GM23338 (cell line): ENCODE data around the gene EFNB2. TPM values are rescaled to one million over a fixed set of nuclear protein-coding genes. Genes with fewer than 3 reads are reported as not detected.

Source experiments
- ATAC-seq: fragments of 200-7000 bp; cut with Tn5 transposase; 3 replicates; pipeline ENCODE4 v1.9.1; 2020
- DNase-seq: peaks from one replicate; pipeline ENCODE4 v3.0.0-alpha.2; 2015; ENCODE audit warnings: low spot score
- H2AFZ ChIP-seq: fragments of 200-600 bp; sonication (generic); 2 replicates; pipeline ENCODE4 v1.8.0; 2016; ENCODE audit warnings: antibody characterized with exemption, mild to moderate bottlenecking, moderate library complexity
- H3F3A ChIP-seq: fragments of 200-600 bp; sonication (generic); replicated peaks from 2 replicates; pipeline ENCODE4 v1.8.0; 2017; ENCODE audit warnings: antibody characterized with exemption, mixed run types, low read depth
- H3K27ac ChIP-seq: fragments of 200-600 bp; sonication (generic); 2 replicates; pipeline ENCODE4 v1.6.1; 2016; ENCODE audit warnings: low read depth
- H3K27me3 ChIP-seq: fragments of 200-600 bp; sonication (generic); 2 replicates; pipeline ENCODE4 v1.8.0; 2016; ENCODE audit warnings: mild to moderate bottlenecking, mixed run types, moderate library complexity; ENCODE audit not compliant: insufficient read depth
- H3K36me3 ChIP-seq: fragments of 200-600 bp; sonication (generic); 2 replicates; pipeline ENCODE4 v1.8.0; 2016; ENCODE audit warnings: mild to moderate bottlenecking; ENCODE audit not compliant: insufficient read depth
- H3K4me1 ChIP-seq: fragments of 200-600 bp; sonication (generic); 2 replicates; pipeline ENCODE4 v1.8.0; 2016; ENCODE audit warnings: mild to moderate bottlenecking, moderate library complexity; ENCODE audit not compliant: insufficient read depth
- H3K4me2 ChIP-seq: fragments of 200-600 bp; sonication (generic); 2 replicates; pipeline ENCODE4 v1.7.1; 2017; ENCODE audit warnings: mixed run types
- H3K4me3 ChIP-seq: fragments of 200-600 bp; sonication (generic); 2 replicates; pipeline ENCODE4 v1.6.1; 2016; ENCODE audit warnings: mixed run types
- H3K79me2 ChIP-seq: fragments of 200-600 bp; sonication (generic); replicated peaks from 2 replicates; pipeline ENCODE4 v1.8.0; 2017; ENCODE audit warnings: mild to moderate bottlenecking; ENCODE audit not compliant: insufficient read depth
- H3K9me2 ChIP-seq: fragments of 200-600 bp; sonication (generic); 2 replicates; pipeline ENCODE4 v1.8.0; 2017; ENCODE audit not compliant: insufficient read depth
- H4K20me1 ChIP-seq: fragments of 200-600 bp; sonication (generic); replicated peaks from 2 replicates; pipeline ENCODE4 v1.8.0; 2017; ENCODE audit warnings: mild to moderate bottlenecking; ENCODE audit not compliant: insufficient read depth
- H3K27ac Mint-ChIP-seq: 2 replicates; pipeline ENCODE4 v1.8.0; 2020; ENCODE audit warnings: inconsistent platforms, mild to moderate bottlenecking, moderate library complexity, mixed read lengths
- H3K27me3 Mint-ChIP-seq: 3 replicates; pipeline ENCODE4 v1.8.0; 2022; ENCODE audit warnings: low read depth, mild to moderate bottlenecking, moderate library complexity, mixed read lengths, inconsistent platforms; ENCODE audit not compliant: insufficient read depth, poor library complexity
- H3K36me3 Mint-ChIP-seq: 3 replicates; pipeline ENCODE4 v1.8.0; 2021; ENCODE audit warnings: low read depth, mild to moderate bottlenecking, inconsistent platforms, moderate library complexity, mixed read lengths
- H3K4me1 Mint-ChIP-seq: 3 replicates; pipeline ENCODE4 v1.8.0; 2020; ENCODE audit warnings: mild to moderate bottlenecking, inconsistent platforms, mixed read lengths
- H3K4me3 Mint-ChIP-seq: 3 replicates; pipeline ENCODE4 v1.8.0; 2021; ENCODE audit warnings: moderate library complexity, mild to moderate bottlenecking, inconsistent platforms, mixed read lengths
- H3K9me3 Mint-ChIP-seq: 3 replicates; pipeline ENCODE4 v1.8.0; 2020; ENCODE audit warnings: moderate library complexity, mild to moderate bottlenecking, inconsistent platforms, mixed read lengths
- CREB1 ChIP-seq: fragments of 250-450 bp; sonication (Bioruptor Pico); IDR thresholded peaks from 2 replicates; pipeline ENCODE4 v1.5.0; 2020; ENCODE audit warnings: low read depth, mild to moderate bottlenecking, moderate library complexity
- EZH2 ChIP-seq: fragments of 200-600 bp; sonication (generic); IDR thresholded peaks from one replicate; pipeline ENCODE4 v1.8.0; 2017; ENCODE audit warnings: antibody characterized with exemption, mild to moderate bottlenecking, low read depth; ENCODE audit not compliant: unreplicated experiment
- EZH2phosphoT487 ChIP-seq: fragments of 200-600 bp; sonication (generic); IDR thresholded peaks from one replicate; pipeline ENCODE4 v1.8.1; 2018; ENCODE audit warnings: antibody characterized with exemption; ENCODE audit not compliant: unreplicated experiment
- JUNB ChIP-seq: IDR thresholded peaks from one replicate; pipeline ENCODE4 v1.6.1; 2016; ENCODE audit warnings: antibody characterized with exemption; ENCODE audit not compliant: unreplicated experiment
- NANOG ChIP-seq: IDR thresholded peaks from 2 replicates; pipeline ENCODE4 v1.6.1; 2016; ENCODE audit warnings: antibody characterized with exemption, borderline replicate concordance
- POLR2AphosphoS5 ChIP-seq: IDR thresholded peaks from 2 replicates; pipeline ENCODE4 v1.6.1; 2016; ENCODE audit warnings: antibody characterized with exemption, low read depth
- STAT1 ChIP-seq: IDR thresholded peaks from one replicate; pipeline ENCODE4 v1.6.1; 2016; ENCODE audit warnings: antibody characterized with exemption; ENCODE audit not compliant: unreplicated experiment
- ZNF114 ChIP-seq: fragments of 250-450 bp; sonication (Bioruptor Pico); IDR thresholded peaks from 2 replicates; pipeline ENCODE4 v1.5.0; 2020; ENCODE audit warnings: mild to moderate bottlenecking, moderate library complexity
- ZNF331 ChIP-seq: fragments of 250-450 bp; sonication (Bioruptor Pico); IDR thresholded peaks from 2 replicates; pipeline ENCODE4 v1.5.0; 2020; ENCODE audit warnings: low read depth, mild to moderate bottlenecking, moderate library complexity
- polyA plus RNA-seq: library from polyadenylated mRNA; unstranded; fragments of >200 nt; fragmentation: Nextera tagmentation; extraction: Ambion mirVana; gene quantifications from 2 replicates; pipeline ENCODE4 v1.2.1, GENCODE V29; 2016
- total RNA-seq: library from RNA; depleted of rRNA; stranded (reverse); fragments of >200 nt; shearing (Covaris generic); gene quantifications from 2 replicates; pipeline ENCODE4 v1.2.3, GENCODE V29; 2014
- TF ChIP-seq, protein P1 (sequence below): IDR thresholded peaks from 2 replicates; pipeline ENCODE4 v1.6.1; 2016; ENCODE audit warnings: antibody characterized with exemption
- TF ChIP-seq, protein P2 (sequence below): fragments of 250-450 bp; sonication (Bioruptor Pico); IDR thresholded peaks from 2 replicates; pipeline ENCODE4 v1.5.0; 2020; ENCODE audit warnings: mild to moderate bottlenecking, moderate library complexity
- TF ChIP-seq, protein P3 (sequence below): IDR thresholded peaks from one replicate; pipeline ENCODE4 v1.6.1; 2018; ENCODE audit warnings: antibody characterized with exemption; ENCODE audit not compliant: unreplicated experiment
- TF ChIP-seq, protein P4 (sequence below), 2 experiments: fragments of 200-600 bp in 1 of 2; sonication (generic) in 1 of 2; conservative IDR thresholded peaks; 2 replicates each; pipeline versions ENCODE4 v1.5.1 to v1.6.1; 2016 to 2017; ENCODE audit warnings: antibody characterized with exemption in 2 of 2, low read depth in 2 of 2, mild to moderate bottlenecking in 2 of 2, moderate library complexity in 1 of 2

Gene EFNB2
- total and polyA plus RNA-seq, 2 experiments from 2014 or later: 5.7 to 10.9 TPM

DNA sequence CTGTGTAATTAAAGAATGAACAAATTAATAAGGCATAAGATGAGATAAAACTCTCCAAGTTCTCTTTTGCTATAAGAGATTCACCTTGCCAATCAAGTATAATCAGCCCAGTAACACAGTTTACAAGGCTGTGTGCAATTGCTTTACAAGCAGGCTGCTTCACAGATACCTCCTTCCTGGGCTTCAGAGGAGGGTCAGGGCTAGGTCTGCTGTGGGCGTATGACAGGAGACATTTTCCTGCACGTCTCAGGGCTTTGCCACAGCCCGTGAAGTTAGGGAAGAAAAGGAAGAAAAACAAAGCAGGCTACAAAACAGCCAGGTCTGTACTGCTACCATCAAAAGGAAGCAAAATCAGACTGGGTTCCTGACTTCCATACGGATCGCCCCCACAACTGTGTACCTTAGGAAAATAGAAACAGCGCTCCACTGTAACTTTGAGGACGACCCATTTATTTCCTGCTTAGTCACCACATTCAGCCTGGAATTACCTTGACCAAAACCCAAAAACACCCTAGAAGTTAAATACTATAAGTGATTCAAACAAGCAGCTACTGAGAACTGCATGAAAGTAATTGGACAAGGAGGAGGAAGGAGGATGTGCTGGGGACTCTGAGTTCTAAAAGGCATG lies 12.4 kb downstream of the EFNB2 start:
- Histone ChIP-seq H4K20me1 (peaks cover 14% of the 10 kb centered on the region), H3K4me2 (peak overlapping the region; percentile 71; the same call in 1 of the 2 replicates), H3K36me3 (no peaks in the 10 kb centered on the region), H3K9me2 (no peaks in the 10 kb centered on the region), H3K79me2 (peaks cover 91% of the 10 kb centered on the region), H3K27ac (no peak overlapping the region), H3K4me3 (no peak overlapping the region), H3K4me1 (peaks cover 74% of the 10 kb centered on the region), H3F3A (no peaks in the 10 kb centered on the region), H2AFZ (no peak overlapping the region), H3K27me3 (0 out of 2 replicates have a peak, but pooled peaks cover 4% of the 10 kb centered on the region)
- TF ChIP-seq EZH2phosphoT487 (no peak), ZNF114 (CRISPR knock-in tag) (no peak), NANOG (no peak), POLR2AphosphoS5 (no peak), JUNB (no peak), ZNF331 (no peak), CREB1 (no peak), EZH2 (no peak), STAT1 (no peak)
- TF ChIP-seq, protein P1, sequence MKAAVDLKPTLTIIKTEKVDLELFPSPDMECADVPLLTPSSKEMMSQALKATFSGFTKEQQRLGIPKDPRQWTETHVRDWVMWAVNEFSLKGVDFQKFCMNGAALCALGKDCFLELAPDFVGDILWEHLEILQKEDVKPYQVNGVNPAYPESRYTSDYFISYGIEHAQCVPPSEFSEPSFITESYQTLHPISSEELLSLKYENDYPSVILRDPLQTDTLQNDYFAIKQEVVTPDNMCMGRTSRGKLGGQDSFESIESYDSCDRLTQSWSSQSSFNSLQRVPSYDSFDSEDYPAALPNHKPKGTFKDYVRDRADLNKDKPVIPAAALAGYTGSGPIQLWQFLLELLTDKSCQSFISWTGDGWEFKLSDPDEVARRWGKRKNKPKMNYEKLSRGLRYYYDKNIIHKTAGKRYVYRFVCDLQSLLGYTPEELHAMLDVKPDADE: no peak
- TF ChIP-seq, protein P2, sequence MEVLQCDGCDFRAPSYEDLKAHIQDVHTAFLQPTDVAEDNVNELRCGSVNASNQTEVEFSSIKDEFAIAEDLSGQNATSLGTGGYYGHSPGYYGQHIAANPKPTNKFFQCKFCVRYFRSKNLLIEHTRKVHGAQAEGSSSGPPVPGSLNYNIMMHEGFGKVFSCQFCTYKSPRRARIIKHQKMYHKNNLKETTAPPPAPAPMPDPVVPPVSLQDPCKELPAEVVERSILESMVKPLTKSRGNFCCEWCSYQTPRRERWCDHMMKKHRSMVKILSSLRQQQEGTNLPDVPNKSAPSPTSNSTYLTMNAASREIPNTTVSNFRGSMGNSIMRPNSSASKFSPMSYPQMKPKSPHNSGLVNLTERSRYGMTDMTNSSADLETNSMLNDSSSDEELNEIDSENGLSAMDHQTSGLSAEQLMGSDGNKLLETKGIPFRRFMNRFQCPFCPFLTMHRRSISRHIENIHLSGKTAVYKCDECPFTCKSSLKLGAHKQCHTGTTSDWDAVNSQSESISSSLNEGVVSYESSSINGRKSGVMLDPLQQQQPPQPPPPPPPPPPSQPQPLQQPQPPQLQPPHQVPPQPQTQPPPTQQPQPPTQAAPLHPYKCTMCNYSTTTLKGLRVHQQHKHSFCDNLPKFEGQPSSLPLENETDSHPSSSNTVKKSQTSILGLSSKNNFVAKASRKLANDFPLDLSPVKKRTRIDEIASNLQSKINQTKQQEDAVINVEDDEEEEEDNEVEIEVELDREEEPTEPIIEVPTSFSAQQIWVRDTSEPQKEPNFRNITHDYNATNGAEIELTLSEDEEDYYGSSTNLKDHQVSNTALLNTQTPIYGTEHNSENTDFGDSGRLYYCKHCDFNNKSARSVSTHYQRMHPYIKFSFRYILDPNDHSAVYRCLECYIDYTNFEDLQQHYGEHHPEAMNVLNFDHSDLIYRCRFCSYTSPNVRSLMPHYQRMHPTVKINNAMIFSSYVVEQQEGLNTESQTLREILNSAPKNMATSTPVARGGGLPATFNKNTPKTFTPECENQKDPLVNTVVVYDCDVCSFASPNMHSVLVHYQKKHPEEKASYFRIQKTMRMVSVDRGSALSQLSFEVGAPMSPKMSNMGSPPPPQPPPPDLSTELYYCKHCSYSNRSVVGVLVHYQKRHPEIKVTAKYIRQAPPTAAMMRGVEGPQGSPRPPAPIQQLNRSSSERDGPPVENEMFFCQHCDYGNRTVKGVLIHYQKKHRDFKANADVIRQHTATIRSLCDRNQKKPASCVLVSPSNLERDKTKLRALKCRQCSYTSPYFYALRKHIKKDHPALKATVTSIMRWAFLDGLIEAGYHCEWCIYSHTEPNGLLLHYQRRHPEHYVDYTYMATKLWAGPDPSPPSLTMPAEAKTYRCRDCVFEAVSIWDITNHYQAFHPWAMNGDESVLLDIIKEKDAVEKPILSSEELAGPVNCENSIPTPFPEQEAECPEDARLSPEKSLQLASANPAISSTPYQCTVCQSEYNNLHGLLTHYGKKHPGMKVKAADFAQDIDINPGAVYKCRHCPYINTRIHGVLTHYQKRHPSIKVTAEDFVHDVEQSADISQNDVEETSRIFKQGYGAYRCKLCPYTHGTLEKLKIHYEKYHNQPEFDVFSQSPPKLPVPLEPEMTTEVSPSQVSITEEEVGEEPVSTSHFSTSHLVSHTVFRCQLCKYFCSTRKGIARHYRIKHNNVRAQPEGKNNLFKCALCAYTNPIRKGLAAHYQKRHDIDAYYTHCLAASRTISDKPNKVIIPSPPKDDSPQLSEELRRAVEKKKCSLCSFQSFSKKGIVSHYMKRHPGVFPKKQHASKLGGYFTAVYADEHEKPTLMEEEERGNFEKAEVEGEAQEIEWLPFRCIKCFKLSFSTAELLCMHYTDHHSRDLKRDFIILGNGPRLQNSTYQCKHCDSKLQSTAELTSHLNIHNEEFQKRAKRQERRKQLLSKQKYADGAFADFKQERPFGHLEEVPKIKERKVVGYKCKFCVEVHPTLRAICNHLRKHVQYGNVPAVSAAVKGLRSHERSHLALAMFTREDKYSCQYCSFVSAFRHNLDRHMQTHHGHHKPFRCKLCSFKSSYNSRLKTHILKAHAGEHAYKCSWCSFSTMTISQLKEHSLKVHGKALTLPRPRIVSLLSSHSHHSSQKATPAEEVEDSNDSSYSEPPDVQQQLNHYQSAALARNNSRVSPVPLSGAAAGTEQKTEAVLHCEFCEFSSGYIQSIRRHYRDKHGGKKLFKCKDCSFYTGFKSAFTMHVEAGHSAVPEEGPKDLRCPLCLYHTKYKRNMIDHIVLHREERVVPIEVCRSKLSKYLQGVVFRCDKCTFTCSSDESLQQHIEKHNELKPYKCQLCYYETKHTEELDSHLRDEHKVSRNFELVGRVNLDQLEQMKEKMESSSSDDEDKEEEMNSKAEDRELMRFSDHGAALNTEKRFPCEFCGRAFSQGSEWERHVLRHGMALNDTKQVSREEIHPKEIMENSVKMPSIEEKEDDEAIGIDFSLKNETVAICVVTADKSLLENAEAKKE (CRISPR knock-in tag): no peak
- TF ChIP-seq, protein P3, sequence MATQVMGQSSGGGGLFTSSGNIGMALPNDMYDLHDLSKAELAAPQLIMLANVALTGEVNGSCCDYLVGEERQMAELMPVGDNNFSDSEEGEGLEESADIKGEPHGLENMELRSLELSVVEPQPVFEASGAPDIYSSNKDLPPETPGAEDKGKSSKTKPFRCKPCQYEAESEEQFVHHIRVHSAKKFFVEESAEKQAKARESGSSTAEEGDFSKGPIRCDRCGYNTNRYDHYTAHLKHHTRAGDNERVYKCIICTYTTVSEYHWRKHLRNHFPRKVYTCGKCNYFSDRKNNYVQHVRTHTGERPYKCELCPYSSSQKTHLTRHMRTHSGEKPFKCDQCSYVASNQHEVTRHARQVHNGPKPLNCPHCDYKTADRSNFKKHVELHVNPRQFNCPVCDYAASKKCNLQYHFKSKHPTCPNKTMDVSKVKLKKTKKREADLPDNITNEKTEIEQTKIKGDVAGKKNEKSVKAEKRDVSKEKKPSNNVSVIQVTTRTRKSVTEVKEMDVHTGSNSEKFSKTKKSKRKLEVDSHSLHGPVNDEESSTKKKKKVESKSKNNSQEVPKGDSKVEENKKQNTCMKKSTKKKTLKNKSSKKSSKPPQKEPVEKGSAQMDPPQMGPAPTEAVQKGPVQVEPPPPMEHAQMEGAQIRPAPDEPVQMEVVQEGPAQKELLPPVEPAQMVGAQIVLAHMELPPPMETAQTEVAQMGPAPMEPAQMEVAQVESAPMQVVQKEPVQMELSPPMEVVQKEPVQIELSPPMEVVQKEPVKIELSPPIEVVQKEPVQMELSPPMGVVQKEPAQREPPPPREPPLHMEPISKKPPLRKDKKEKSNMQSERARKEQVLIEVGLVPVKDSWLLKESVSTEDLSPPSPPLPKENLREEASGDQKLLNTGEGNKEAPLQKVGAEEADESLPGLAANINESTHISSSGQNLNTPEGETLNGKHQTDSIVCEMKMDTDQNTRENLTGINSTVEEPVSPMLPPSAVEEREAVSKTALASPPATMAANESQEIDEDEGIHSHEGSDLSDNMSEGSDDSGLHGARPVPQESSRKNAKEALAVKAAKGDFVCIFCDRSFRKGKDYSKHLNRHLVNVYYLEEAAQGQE: no peak
- TF ChIP-seq, protein P4, sequence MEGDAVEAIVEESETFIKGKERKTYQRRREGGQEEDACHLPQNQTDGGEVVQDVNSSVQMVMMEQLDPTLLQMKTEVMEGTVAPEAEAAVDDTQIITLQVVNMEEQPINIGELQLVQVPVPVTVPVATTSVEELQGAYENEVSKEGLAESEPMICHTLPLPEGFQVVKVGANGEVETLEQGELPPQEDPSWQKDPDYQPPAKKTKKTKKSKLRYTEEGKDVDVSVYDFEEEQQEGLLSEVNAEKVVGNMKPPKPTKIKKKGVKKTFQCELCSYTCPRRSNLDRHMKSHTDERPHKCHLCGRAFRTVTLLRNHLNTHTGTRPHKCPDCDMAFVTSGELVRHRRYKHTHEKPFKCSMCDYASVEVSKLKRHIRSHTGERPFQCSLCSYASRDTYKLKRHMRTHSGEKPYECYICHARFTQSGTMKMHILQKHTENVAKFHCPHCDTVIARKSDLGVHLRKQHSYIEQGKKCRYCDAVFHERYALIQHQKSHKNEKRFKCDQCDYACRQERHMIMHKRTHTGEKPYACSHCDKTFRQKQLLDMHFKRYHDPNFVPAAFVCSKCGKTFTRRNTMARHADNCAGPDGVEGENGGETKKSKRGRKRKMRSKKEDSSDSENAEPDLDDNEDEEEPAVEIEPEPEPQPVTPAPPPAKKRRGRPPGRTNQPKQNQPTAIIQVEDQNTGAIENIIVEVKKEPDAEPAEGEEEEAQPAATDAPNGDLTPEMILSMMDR (conservative IDR thresholded peaks at IDR 0.05; ENCODE audit: low read depth in 2 of 2): no peak
- no peak for DNase-seq
- H3K27me3 Mint-ChIP-seq: no peaks in the 10 kb centered on the region
- H3K36me3 Mint-ChIP-seq: no peaks in the 10 kb centered on the region
- no peaks in the 10 kb centered on the region for H3K9me3 Mint-ChIP-seq
- peaks cover 83% of the 10 kb centered on the region for H3K4me1 Mint-ChIP-seq
- peak; percentile 17; the same call in 2 of the 3 replicates for ATAC-seq
- no peak overlapping the region for H3K4me3 Mint-ChIP-seq
- H3K27ac Mint-ChIP-seq: 0 out of 2 replicates have a peak overlapping the region, but pooled peaks have one; percentile 56
